Measurements from ENCODE around the gene SLC4A9. TPM values are rescaled to one million over a fixed set of nuclear protein-coding genes. Genes with fewer than 3 reads are reported as not detected.

The SLC4A9 gene
- total RNA-seq, 2 donors from 2014 or later: 0.79 to 1.4 TPM

- H3K9me3 Mint-ChIP-seq: no peaks in the 10 kb centered on the region
- WGBS, 2 experiments (ENCODE audit: insufficient coverage in 1 of 2, insufficient read length in 1 of 2): 86 to 100% methylated on average over 1 to 4 of the region's 4 CpGs
- no peaks in the 10 kb centered on the region for H3K4me1 ChIP-seq (ENCODE audit: control insufficient read depth, insufficient read depth, low read length)
- H3K27me3 ChIP-seq (ENCODE audit: control insufficient read depth, insufficient read depth, low read length, poor library complexity, severe bottlenecking): peaks cover 4% of the 10 kb centered on the region
- no peak overlapping the region for H3K4me3 Mint-ChIP-seq
- no peak for DNase-seq
- H3K36me3 ChIP-seq (ENCODE audit: control insufficient read depth, insufficient read depth, low read length): no peaks in the 10 kb centered on the region
- H3K9me3 ChIP-seq (ENCODE audit: control insufficient read depth, low read length): no peaks in the 10 kb centered on the region
- no peak overlapping the region for H3K27ac Mint-ChIP-seq
- no peak overlapping the region for H3K27ac ChIP-seq (ENCODE audit: low read depth, low read length)
- H3K4me1 Mint-ChIP-seq: peaks cover 2% of the 10 kb centered on the region
- no peak overlapping the region for H3K9ac ChIP-seq (ENCODE audit: extremely low read depth, low read length, poor library complexity, severe bottlenecking)
- H3K4me3 ChIP-seq (ENCODE audit: low read length): no peak overlapping the region
- no peaks in the 10 kb centered on the region for H3K36me3 Mint-ChIP-seq (ENCODE audit: low read depth)
- peaks cover 10% of the 10 kb centered on the region for H3K27me3 Mint-ChIP-seq (ENCODE audit: insufficient read depth)
- TF ChIP-seq CTCF (conservative IDR thresholded peaks at IDR 0.05): no peak
Measured at GRCh38 chr5:140365941-140366340, 5.9 kb downstream of the SLC4A9 start.

DNA sequence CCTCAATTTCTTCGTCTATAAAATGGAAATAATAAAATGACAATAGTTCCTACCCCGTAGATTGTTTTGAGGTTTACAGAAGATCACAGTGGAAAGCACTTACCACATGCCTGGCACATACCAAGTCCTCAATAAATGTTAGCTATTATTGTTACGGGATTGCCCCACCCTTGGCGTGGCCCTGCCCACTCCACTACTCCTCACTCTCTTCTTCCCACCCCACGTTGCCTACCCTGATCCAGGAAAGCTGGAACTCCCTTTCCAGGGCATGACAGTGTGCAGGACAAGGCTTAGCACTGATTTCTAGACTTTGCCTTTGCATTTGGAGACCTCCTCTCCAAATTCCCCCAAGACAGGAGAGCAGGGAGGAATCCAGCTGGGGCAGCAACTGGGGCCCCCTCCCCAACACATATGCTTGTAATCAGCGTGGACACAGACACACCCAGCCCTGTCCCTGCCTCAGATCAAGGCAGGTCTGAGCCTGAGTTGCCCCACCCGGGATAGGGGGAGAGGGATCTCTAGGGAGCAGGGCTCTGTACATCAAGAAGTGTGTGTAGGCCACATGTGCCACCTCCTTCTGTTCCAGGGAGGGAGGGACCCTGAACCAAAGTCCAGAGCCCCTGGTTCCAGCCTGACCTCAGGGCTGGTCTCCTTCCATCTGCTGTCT, 6.7 kb downstream of the SLC4A9 start:
- H3K9me3 Mint-ChIP-seq: no peaks in the 10 kb centered on the region
- H3K36me3 ChIP-seq (ENCODE audit: control insufficient read depth, insufficient read depth, low read length): no peaks in the 10 kb centered on the region
- H3K27ac Mint-ChIP-seq: no peak overlapping the region
- TF ChIP-seq CTCF (conservative IDR thresholded peaks at IDR 0.05): no peak
- peaks cover 10% of the 10 kb centered on the region for H3K27me3 Mint-ChIP-seq (ENCODE audit: insufficient read depth)
- H3K36me3 Mint-ChIP-seq (ENCODE audit: low read depth): no peaks in the 10 kb centered on the region
- H3K27me3 ChIP-seq (ENCODE audit: control insufficient read depth, insufficient read depth, low read length, poor library complexity, severe bottlenecking): peaks cover 4% of the 10 kb centered on the region
- WGBS, 2 experiments (ENCODE audit: insufficient coverage in 1 of 2, insufficient read length in 1 of 2): 85 to 95% methylated on average over 4 to 7 of the region's 7 CpGs
- no peak overlapping the region for H3K4me3 ChIP-seq (ENCODE audit: low read length)
- H3K9ac ChIP-seq (ENCODE audit: extremely low read depth, low read length, poor library complexity, severe bottlenecking): no peak overlapping the region
- DNase-seq: no peak
- H3K9me3 ChIP-seq (ENCODE audit: control insufficient read depth, low read length): no peaks in the 10 kb centered on the region
- peaks cover 2% of the 10 kb centered on the region for H3K4me1 Mint-ChIP-seq
- no peak overlapping the region for H3K4me3 Mint-ChIP-seq
- no peak overlapping the region for H3K27ac ChIP-seq (ENCODE audit: low read depth, low read length)
- H3K4me1 ChIP-seq (ENCODE audit: control insufficient read depth, insufficient read depth, low read length): no peaks in the 10 kb centered on the region

DNA sequence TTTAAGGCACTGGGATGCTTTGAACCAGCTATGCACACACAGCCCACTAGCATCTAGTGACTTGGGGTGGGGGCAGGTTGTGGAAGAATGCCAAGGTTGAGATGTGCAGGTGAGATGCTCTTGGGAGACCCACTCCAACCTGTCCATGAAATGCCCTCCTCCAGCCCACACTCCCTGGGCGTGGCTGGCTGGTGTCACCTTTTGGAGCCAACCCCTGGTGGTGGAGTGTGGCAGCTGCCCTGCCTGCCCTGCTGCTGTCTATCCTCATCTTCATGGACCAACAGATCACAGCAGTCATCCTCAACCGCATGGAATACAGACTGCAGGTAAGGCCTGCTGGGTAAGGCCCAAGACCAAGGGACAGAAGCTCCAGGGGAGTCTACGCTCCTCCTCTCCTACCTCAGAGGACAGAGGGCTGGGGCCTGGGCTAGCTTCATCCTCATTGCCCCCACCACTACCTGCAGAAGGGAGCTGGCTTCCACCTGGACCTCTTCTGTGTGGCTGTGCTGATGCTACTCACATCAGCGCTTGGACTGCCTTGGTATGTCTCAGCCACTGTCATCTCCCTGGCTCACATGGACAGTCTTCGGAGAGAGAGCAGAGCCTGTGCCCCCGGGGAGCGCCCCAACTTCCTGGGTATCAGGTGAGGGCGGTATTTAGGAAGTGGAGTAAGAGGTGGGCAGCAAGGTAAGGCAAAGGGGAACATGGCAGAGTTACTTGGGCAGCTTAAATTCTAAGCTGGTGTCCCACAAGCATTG, 7.4 kb downstream of the SLC4A9 start:
- H3K4me1 Mint-ChIP-seq: peaks cover 5% of the 10 kb centered on the region
- H3K9me3 ChIP-seq (ENCODE audit: control insufficient read depth, low read length): no peaks in the 10 kb centered on the region
- 89 to 98% methylated on average over 5 to 8 of the region's 8 CpGs for WGBS, 2 experiments (ENCODE audit: insufficient coverage in 1 of 2, insufficient read length in 1 of 2)
- H3K9me3 Mint-ChIP-seq: no peaks in the 10 kb centered on the region
- H3K27ac Mint-ChIP-seq: no peak overlapping the region
- no peak overlapping the region for H3K27ac ChIP-seq (ENCODE audit: low read depth, low read length)
- H3K36me3 ChIP-seq (ENCODE audit: control insufficient read depth, insufficient read depth, low read length): no peaks in the 10 kb centered on the region
- H3K4me1 ChIP-seq (ENCODE audit: control insufficient read depth, insufficient read depth, low read length): no peaks in the 10 kb centered on the region
- no peaks in the 10 kb centered on the region for H3K36me3 Mint-ChIP-seq (ENCODE audit: low read depth)
- H3K27me3 Mint-ChIP-seq (ENCODE audit: insufficient read depth): peaks cover 10% of the 10 kb centered on the region
- peaks cover 4% of the 10 kb centered on the region for H3K27me3 ChIP-seq (ENCODE audit: control insufficient read depth, insufficient read depth, low read length, poor library complexity, severe bottlenecking)
- no peak overlapping the region for H3K9ac ChIP-seq (ENCODE audit: extremely low read depth, low read length, poor library complexity, severe bottlenecking)
- no peak overlapping the region for H3K4me3 Mint-ChIP-seq
- H3K4me3 ChIP-seq (ENCODE audit: low read length): no peak overlapping the region
- peak; percentile 54 for TF ChIP-seq CTCF (conservative IDR thresholded peaks at IDR 0.05)
- no peak for DNase-seq
